Middle frontal gyrus (tissue), 1 donor: ENCODE data around the gene BMPR1B.
"Not testable (repeated sequence)": the region's sequence is repeated elsewhere in the genome, so short reads cannot be mapped to it uniquely, and the experiment has no call there.

Experiments used
- DNase-seq: peaks from one replicate; pipeline ENCODE4 v3.0.0-alpha.2; 2015; ENCODE audit warnings: low spot score; ENCODE audit errors: extremely low spot score

The BMPR1B gene

DNA sequence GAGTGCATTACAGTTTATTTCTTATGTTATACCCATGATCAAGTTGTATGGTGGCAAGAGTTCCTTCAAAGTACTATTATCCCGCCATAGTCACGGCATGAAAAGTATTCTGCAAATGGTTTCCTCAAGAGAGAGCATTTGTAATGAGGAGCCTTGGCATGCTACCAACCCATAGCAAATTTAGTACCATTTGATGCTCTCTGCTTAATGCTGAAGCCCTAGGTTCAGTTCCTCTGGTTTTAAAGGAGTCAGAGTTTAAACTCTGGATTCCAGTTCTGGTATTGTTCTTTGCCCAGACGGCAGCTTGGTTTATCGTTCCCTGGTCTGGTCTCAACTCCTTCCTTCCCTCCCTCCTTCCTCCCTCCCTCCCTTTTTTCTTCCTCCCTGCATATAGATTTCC lies 371.3 kb downstream of the BMPR1B start:
- DNase-seq, result no peak

DNA sequence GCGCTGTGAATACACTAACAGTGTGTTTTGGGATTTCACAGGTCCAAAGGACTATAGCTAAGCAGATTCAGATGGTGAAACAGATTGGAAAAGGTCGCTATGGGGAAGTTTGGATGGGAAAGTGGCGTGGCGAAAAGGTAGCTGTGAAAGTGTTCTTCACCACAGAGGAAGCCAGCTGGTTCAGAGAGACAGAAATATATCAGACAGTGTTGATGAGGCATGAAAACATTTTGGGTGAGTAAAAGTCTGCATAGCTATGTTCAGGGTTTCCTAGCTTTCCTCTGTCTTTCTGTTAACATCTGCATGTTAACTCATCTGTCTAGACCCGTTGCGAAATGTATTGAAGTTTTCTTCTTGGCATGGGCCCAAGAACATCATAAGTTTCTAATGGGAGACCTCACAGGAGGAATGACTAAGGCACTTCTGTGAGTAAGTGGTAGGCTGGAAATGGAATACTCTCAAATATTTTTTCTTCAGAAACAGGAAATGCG lies 372.1 kb downstream of the BMPR1B start:
- peak; percentile 11 for DNase-seq

DNA sequence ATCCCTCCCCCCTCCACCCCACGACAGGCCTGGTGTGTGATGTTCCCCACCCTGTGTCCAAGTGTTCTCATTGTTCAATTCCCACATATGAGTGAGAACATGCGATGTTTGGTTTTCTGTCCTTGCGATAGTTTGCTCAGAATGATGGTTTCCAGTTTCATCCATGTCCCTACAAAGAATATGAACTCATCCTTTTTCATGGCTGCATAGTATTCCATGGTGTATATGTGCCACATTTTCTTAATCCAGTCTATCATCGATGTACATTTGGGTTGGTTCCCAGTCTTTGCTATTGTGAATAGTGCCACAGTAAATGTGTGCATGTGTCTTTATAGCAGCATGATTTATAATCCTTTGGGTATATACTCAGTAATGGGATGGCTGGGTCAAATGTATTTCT lies 376.3 kb downstream of the BMPR1B start:
- DNase-seq, result not testable (repeated sequence)

- not testable (repeated sequence) for DNase-seq
These were observed 381.7 kb downstream of the BMPR1B start for GRCh38 chr4:95139424-95139823.

- DNase-seq, result no peak
These were observed 383.6 kb downstream of the BMPR1B start for GRCh38 chr4:95141361-95141760.

DNA sequence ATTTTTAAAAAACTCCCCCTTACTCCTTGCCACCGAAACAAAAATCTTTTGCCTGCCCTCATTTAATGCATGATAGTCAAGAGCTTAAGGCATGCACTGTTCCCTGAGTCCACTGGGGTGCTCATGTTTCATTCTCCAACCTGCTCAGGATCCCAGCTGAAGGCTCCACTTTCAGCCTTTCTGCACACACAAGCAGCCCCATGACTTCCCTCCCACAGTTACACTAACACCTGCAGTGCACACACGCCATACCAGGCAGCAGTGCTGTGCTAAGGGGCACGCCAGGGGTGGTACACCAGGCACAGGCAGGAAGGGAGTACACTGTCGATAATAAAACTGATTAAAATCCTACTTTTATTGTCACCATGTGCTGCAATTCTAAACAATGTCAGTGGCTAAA lies 385.2 kb downstream of the BMPR1B start:
- no peak for DNase-seq

DNA sequence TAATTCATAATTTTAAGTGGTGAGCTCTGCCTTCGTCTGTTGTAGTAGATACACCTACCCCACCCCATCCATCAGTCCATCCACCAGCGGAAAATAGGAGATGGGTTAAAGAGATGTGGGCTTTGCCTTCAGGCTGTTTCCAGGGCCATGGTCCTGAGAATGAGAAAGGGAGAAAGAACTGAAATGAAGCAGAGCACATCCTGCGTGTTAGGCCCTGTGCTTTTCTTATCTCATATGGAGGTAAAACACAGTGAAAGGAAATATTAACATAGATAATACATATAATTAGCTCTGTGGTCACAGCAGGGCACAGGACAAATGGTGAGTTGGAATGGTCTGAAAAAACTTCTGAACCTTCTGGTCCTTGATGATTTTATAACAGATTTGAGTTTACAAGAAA lies 393.5 kb downstream of the BMPR1B start:
- DNase-seq, result no peak

DNA sequence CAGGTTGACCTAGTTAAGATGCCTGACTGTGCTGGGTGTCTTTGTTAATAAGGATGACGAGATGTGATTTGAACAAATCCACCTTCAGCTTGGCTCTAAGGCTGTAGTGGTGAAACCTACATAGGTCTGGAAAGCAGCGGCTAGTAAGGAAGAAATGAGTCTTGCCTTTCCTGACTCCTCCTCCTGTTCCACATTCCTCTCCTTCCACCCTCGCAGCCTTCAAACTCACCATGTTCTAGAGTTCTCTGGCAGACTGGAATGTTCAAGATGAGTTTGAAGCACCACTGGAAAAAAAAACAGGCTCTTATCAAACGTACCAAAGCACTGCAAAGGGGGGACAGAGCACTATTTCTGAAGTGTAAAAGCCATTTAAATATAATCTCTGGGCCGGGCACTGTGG lies 395.4 kb downstream of the BMPR1B start:
- no peak for DNase-seq

DNA sequence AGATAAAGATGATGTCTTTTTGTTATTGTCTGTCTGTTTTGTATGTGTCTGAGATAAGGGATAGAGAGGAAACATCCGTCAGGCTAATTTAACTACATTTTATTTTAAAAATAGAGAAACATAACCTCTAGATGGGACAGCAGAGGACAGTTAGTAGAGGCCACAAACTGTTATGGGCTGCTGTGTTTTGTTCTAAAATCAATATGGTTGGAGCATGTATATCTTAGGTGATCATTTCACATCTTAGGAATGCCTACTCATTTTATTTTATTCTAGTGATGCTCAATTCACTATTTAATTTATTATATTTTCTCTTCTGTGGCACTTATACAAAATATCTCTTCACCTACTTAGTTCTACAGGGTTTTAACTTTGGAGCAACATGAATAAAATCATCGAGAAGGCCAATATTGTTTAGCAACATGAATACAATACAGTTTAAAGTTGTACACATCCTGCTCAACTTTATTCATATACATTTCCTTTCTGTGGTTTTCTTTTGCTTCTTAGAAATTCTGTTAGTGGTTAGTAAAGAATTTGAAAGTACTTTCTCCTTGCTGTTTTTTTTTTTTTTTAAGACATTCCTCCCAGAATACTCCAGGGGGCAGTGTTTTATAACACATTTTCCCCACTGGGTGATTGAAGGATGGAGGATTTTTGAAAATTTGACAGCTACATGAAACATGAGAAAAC lies 398.1 kb downstream of the BMPR1B start:
- no peak for DNase-seq

GRCh38 chr4:95156452-95156765 lies 398.7 kb downstream of the BMPR1B start:
- DNase-seq, result no peak

- no peak for DNase-seq
These were observed 399.8 kb downstream of the BMPR1B start for GRCh38 chr4:95157596-95157995.

DNA sequence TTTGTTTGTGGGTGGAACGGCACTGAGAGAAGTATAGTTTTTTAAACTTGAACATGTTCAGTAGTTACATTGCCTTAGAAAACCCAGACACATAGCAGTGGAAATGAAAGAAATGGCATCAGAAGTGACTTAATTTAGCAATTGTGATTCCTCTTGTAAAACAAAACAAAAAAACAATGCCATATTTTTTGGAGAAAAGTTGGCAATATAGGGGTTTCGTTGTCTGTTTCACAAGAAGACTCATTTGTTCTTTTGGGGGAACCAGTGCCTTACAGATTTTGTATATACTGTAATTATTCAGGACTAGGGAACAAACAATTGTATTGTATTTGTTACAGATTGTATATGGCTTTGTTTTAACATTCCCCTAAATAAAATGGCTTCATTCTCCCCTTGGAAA lies 400.3 kb downstream of the BMPR1B start:
- no peak for DNase-seq

DNA sequence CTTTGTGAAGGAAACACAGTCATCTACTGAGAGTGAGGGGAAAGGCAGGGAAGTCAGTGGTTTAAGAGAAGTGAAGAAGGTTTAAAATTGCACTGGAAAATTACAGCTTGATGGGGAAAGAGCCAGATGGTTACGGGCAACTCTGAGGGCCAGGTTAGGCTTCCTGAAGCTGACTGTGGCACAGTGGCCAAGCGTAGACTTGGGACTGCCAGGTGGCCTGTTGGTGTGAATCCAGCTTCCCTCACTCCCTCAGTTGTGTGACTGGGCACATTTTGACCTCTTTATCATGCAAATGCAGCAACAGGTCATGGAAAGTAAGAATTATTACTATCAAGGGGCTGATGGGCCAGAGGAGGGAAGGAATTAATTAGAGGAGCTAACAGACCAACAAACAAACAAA lies 400.9 kb downstream of the BMPR1B start:
- DNase-seq, result no peak

DNA sequence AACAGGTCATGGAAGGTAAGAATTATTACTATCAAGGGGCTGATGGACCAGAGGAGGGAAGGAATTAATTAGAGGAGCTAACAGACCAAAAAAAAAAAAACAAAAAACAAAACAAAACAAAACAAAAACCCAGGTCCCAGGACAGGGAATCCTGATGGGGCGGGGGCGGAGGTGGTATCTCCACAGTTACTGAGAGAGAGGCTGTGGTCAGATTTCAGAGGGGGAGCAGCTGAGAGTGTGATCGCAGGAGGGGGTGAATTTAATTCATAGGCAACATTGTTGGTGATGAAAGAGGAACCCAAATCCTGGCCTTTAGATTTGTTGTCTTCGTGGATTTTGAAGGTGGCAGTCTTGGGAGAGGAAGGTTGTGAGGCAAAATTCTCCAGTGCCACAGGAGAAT lies 401.6 kb downstream of the BMPR1B start:
- DNase-seq, result no peak

GRCh38 chr4:95161781-95162469 lies 404.2 kb downstream of the BMPR1B start:
- DNase-seq, result no peak

DNA sequence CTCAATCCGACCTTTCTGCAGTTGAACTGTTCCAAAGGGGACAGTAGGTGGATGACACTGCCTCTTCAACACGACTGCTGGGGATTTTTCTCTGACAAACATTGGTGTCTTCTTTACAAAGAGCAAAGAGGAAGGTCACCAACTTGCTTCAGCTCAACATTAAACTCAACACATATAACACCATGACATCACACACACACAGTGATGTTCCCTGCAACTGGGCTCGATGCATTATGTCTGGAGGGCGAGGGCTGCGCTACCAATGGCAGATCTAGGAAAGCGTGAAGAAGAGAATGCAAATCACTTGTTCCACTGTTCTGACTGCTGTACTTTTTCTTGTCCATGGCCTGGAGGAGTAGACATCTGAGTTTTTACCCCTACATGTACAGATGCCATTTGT lies 405.1 kb downstream of the BMPR1B start:
- no peak for DNase-seq

- peak; percentile 74 for DNase-seq
These were observed 408.3 kb downstream of the BMPR1B start for GRCh38 chr4:95165926-95166524.

GRCh38 chr4:95167805-95168204 lies 410.1 kb downstream of the BMPR1B start:
- no peak for DNase-seq

DNA sequence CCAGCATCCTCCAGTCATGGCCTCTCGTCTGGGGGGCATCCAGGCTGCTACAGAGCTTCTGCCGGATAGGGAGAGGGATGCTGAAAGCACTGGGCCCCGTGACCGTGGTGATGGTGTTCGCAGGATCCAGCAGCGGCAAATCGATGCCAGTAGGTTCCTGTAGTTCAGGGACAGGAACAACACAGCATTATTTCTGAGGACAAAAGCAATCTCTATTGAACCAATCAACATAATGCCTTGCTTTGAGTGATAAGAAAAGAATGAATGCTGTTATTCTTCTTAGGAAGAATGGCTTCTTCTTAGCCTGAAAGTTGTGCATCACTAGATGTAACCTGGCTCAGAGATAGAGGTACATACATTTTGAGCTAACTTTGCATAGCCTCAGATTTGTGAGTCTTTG lies 412.4 kb downstream of the BMPR1B start:
- DNase-seq, result no peak

GRCh38 chr4:95171377-95171776 lies 413.6 kb downstream of the BMPR1B start:
- not testable (repeated sequence) for DNase-seq

DNA sequence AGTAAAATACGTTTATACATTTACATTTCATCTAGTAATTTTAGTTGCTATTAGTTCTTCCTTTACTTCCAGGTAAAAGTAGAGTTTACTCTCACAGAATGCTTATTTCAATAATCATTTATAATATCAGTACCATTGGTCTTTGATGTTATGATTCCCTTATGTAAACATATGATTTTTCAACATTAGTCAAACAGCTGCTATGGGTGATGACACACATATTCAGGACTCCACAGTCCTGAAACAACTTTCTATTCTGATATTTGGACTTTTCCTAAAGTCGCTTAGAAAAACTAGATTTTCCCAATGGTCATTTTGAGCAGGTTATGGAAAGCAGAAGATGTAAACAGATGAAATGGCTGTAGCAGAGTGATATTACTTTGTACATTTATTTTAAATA lies 421.2 kb downstream of the BMPR1B start:
- DNase-seq, result no peak

GRCh38 chr4:95180531-95181242 lies 422.9 kb downstream of the BMPR1B start:
- no peak for DNase-seq
